ENCODE data around the gene MIS18BP1.
A peak's percentile ranks its signal among the peaks of the same experiment; 100 is the strongest.
"Not testable (repeated sequence)": the region's sequence is repeated elsewhere in the genome, so short reads cannot be mapped to it uniquely, and the experiment has no call there.

Gene MIS18BP1

GRCh38 chr14:45253070-45253753 is at the start of gene MIS18BP1:
MIS18BP1 (minus strand) TSS chr14:45253202; CDS start chr14:45247286, 5,916 bp downstream.
- DNase-seq (ENCODE audit: low read depth in 4 of 4, low spot score in 1 of 4): peak; percentile 77 to 92 (median 85)

- DNase-seq (ENCODE audit: low read depth in 4 of 4, low spot score in 1 of 4): no peak
These were observed 45.6 kb upstream of the MIS18BP1 start for GRCh38 chr14:45298423-45299117.

- DNase-seq (ENCODE audit: low read depth in 4 of 4, low spot score in 1 of 4): not testable (repeated sequence)
These were observed 41.8 kb upstream of the MIS18BP1 start for GRCh38 chr14:45294796-45295195.

- DNase-seq (ENCODE audit: low read depth in 4 of 4, low spot score in 1 of 4): no peak
These were observed 37.5 kb upstream of the MIS18BP1 start for GRCh38 chr14:45290547-45290946.

- no peak for DNase-seq (ENCODE audit: low read depth in 4 of 4, low spot score in 1 of 4)
These were observed 34.6 kb upstream of the MIS18BP1 start for GRCh38 chr14:45287610-45288009.

GRCh38 chr14:45284802-45285201 is 31.8 kb upstream of the MIS18BP1 start:
- DNase-seq (ENCODE audit: low read depth in 4 of 4, low spot score in 1 of 4): no peak

GRCh38 chr14:45281731-45282400 is 28.9 kb upstream of the MIS18BP1 start:
- DNase-seq (ENCODE audit: low read depth in 4 of 4, low spot score in 1 of 4): not testable (repeated sequence)

- DNase-seq (ENCODE audit: low read depth in 4 of 4, low spot score in 1 of 4): no peak
These were observed 19.0 kb upstream of the MIS18BP1 start for GRCh38 chr14:45271858-45272537.

GRCh38 chr14:45270031-45270430 is 17.0 kb upstream of the MIS18BP1 start:
- DNase-seq (ENCODE audit: low read depth in 4 of 4, low spot score in 1 of 4): no peak

GRCh38 chr14:45267071-45267470 is 14.1 kb upstream of the MIS18BP1 start:
- DNase-seq (ENCODE audit: low read depth in 4 of 4, low spot score in 1 of 4): no peak

GRCh38 chr14:45262637-45263036 is 9.6 kb upstream of the MIS18BP1 start:
- DNase-seq (ENCODE audit: low read depth in 4 of 4, low spot score in 1 of 4): no peak

- DNase-seq (ENCODE audit: low read depth in 4 of 4, low spot score in 1 of 4): no peak
These were observed 8.2 kb upstream of the MIS18BP1 start for GRCh38 chr14:45261209-45261608.

- no peak for DNase-seq (ENCODE audit: low read depth in 4 of 4, low spot score in 1 of 4)
These were observed 5.8 kb upstream of the MIS18BP1 start for GRCh38 chr14:45258805-45259204.

GRCh38 chr14:45258073-45258472 is 5.1 kb upstream of the MIS18BP1 start:
- DNase-seq (ENCODE audit: low read depth in 4 of 4, low spot score in 1 of 4): no peak

GRCh38 chr14:45254771-45255170 is 1.8 kb upstream of the MIS18BP1 start:
- no peak for DNase-seq (ENCODE audit: low read depth in 4 of 4, low spot score in 1 of 4)

GRCh38 chr14:45253754-45254310 is 830 bp upstream of the MIS18BP1 start:
- DNase-seq (ENCODE audit: low read depth in 4 of 4, low spot score in 1 of 4): no peak

- no peak for DNase-seq (ENCODE audit: low read depth in 4 of 4, low spot score in 1 of 4)
These were observed 484 bp downstream of the MIS18BP1 start for GRCh38 chr14:45252366-45253069.

- no peak for DNase-seq (ENCODE audit: low read depth in 4 of 4, low spot score in 1 of 4)
These were observed 1.1 kb downstream of the MIS18BP1 start for GRCh38 chr14:45251912-45252311.

GRCh38 chr14:45249856-45250575 is 3.0 kb downstream of the MIS18BP1 start:
- DNase-seq (ENCODE audit: low read depth in 4 of 4, low spot score in 1 of 4): no peak

- DNase-seq (ENCODE audit: low read depth in 4 of 4, low spot score in 1 of 4): no peak
These were observed 5.6 kb downstream of the MIS18BP1 start for GRCh38 chr14:45247427-45247826.
